GM08714 (cell line): ENCODE results near the gene ELN.
"Not testable (repeated sequence)": the region's sequence is repeated elsewhere in the genome, so short reads cannot be mapped to it uniquely, and the experiment has no call there.

Experiments used
- H3K4me3 ChIP-seq: fragments of 200-500 bp; sonication (Bioruptor generic); 2 replicates; pipeline ENCODE4 v1.5.1; 2014; ENCODE audit warnings: mild to moderate bottlenecking, low read length, inconsistent platforms
- ZNF274 ChIP-seq: IDR thresholded peaks from 2 replicates; pipeline ENCODE4 v1.6.1; 2012; ENCODE audit warnings: mild to moderate bottlenecking, low read depth, low read length

Gene ELN

GRCh38 chr7:74009719-74010118 is 18.3 kb upstream of the ELN start:
- TF ChIP-seq ZNF274: no peak
- no peak overlapping the region for H3K4me3 ChIP-seq

- no peak for TF ChIP-seq ZNF274
- H3K4me3 ChIP-seq: no peak overlapping the region
These were observed 17.6 kb upstream of the ELN start for GRCh38 chr7:74010407-74010806.

GRCh38 chr7:74011421-74011820 is 16.6 kb upstream of the ELN start:
- H3K4me3 ChIP-seq: not testable (repeated sequence)

- H3K4me3 ChIP-seq: no peak overlapping the region
These were observed 15.1 kb upstream of the ELN start for GRCh38 chr7:74012842-74013249.

GRCh38 chr7:74013539-74014272 is 14.3 kb upstream of the ELN start:
- no peak overlapping the region for H3K4me3 ChIP-seq
- TF ChIP-seq ZNF274: no peak

More at GRCh38 chr7:74012842-74013249, 15.1 kb upstream of the ELN start:
- no peak for TF ChIP-seq ZNF274

- TF ChIP-seq ZNF274: no peak
- no peak overlapping the region for H3K4me3 ChIP-seq
These were observed 13.0 kb upstream of the ELN start for GRCh38 chr7:74014931-74015330.

GRCh38 chr7:74015670-74016069 is 12.3 kb upstream of the ELN start:
- no peak for TF ChIP-seq ZNF274
- H3K4me3 ChIP-seq: no peak overlapping the region

GRCh38 chr7:74017125-74017524 is 10.8 kb upstream of the ELN start:
- H3K4me3 ChIP-seq: no peak overlapping the region
- TF ChIP-seq ZNF274: no peak

- H3K4me3 ChIP-seq: no peak overlapping the region
- no peak for TF ChIP-seq ZNF274
These were observed 9.6 kb upstream of the ELN start for GRCh38 chr7:74018246-74018895.

GRCh38 chr7:74019149-74019548 is 8.8 kb upstream of the ELN start:
- no peak for TF ChIP-seq ZNF274
- H3K4me3 ChIP-seq: no peak overlapping the region

- TF ChIP-seq ZNF274: no peak
- no peak overlapping the region for H3K4me3 ChIP-seq
These were observed 7.6 kb upstream of the ELN start for GRCh38 chr7:74020390-74020789.

- no peak overlapping the region for H3K4me3 ChIP-seq
- no peak for TF ChIP-seq ZNF274
These were observed 6.2 kb upstream of the ELN start for GRCh38 chr7:74021546-74022320.

- no peak for TF ChIP-seq ZNF274
- H3K4me3 ChIP-seq: no peak overlapping the region
These were observed 5.5 kb upstream of the ELN start for GRCh38 chr7:74022507-74022906.

GRCh38 chr7:74023092-74023536 is 4.9 kb upstream of the ELN start:
- no peak for TF ChIP-seq ZNF274
- H3K4me3 ChIP-seq: no peak overlapping the region

GRCh38 chr7:74023786-74024185 is 4.2 kb upstream of the ELN start:
- H3K4me3 ChIP-seq: no peak overlapping the region
- no peak for TF ChIP-seq ZNF274
